KG1 (cell line): ENCODE results near the gene FAM187B.
A peak's percentile ranks its signal among the peaks of the same experiment; 100 is the strongest.

Source experiments
- DNase-seq: peaks from one replicate; lab custom pipeline; 2025; lab: John Stamatoyannopoulos, UW

The FAM187B gene

DNA sequence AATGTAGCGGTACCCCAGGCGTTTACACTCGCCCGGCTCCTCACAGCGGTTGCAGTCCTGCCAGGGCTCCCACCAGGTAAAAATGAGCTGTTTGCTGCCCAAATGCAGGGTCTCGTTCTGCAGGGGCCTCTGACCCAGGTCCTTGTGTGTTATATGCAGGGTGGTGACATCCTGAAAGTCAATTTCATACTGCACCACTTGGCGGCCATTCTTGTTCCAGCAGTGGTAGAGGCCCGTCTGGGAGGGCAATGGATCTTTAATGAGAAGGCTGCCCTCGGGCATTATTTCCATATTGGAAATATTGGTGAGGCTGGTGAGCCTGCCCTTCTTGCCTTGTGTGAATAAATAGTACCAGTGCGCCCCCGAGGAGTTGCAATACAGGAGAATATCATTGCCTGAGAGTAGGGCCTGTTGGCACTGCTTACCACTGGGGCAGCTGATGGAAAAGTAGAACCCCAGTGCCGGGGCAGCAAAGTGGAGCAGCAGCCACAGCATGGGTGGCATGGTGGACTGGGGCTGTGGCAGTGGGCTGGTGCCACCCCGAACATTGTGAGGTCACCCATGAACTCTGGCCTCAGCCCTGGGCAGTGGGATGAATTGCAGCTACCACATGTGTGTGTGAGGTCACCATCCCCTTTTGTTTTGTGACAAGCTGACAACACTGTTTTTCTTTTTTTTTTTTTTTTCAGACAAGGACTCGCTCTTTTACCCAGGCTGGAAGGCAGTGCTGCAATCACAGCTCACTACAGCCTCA, at the start of gene FAM187B:
Gene FAM187B (minus strand): TSS at position 563 of the 754 bp plus-strand sequence. CDS start 59 bp downstream, at position 504.
- no peak for DNase-seq

DNA sequence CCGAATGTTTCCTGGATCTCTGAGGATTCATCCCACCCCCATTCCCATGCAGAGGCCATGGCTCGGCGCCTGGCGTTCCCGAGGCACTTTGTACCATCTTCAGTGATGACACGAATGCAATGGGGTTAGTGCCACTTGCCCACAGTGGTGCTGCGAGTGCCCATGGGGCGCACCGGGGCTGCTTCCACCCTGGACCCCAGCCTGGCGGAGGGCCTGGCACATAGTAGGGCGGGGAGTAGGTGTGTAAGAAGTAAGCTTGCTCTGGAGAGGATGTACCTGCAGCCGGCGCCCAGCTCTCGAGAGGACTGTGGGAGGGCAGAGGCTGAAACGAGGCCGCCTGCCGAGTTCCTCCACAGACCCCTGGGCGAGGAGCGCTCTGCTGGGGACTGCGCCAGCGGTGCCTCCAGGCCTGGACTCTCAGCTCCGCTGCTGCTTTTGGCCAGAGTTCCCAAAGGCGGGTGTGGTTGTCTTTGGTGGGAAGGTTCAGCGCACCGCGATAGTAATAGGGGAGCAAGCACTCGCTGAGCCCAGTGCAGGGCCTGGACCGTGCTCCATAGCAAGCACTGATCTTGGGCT, 48.3 kb upstream of the FAM187B start:
- no peak for DNase-seq

DNA sequence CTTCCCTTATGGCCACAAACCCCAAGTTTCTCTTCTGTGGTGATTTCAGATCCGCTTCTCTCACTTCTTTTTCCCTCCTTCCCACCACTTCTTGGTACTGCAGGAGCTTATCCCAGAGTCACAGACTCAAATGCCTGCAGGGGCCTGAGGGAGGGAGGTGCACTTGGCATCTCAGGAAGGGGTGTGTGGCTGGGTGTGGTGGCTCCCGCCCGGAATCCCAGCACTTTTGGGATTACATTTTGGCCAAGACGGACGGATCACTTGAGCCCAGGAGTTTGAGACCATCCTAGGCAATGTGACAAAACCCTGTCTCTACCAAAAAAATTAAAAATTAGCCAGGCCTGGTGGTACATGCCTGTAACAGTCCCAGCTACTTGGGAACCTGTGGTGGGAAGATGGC, 45.8 kb upstream of the FAM187B start:
- no peak for DNase-seq

DNA sequence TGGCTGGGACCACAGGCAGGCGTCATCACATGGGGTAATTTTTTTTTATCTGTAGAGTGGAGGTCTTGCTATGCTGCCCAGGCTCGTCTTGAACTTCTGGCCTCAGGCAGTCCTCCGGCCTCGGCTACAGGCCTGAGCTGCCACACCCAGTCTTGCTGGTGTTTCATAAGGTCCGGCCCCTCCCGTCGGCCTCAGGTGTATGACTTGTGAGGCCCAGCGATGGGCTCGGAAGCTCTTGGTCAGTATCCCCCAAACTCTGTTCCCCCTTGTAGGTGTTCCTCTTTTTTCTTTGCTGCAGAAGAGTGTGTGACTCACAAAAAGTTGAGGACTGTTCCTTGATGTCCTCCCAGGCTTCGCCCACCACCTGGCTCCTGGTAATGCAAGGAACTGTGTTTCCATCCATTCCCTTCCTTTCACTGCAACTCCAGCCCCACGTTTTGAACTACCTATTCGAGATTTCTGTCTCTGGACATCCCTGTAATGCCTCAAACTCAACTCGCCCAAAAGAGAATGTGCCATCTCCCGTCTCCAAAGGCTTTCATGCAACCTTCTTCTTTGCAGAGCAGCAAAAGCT, 45.2 kb upstream of the FAM187B start:
- no peak for DNase-seq

DNA sequence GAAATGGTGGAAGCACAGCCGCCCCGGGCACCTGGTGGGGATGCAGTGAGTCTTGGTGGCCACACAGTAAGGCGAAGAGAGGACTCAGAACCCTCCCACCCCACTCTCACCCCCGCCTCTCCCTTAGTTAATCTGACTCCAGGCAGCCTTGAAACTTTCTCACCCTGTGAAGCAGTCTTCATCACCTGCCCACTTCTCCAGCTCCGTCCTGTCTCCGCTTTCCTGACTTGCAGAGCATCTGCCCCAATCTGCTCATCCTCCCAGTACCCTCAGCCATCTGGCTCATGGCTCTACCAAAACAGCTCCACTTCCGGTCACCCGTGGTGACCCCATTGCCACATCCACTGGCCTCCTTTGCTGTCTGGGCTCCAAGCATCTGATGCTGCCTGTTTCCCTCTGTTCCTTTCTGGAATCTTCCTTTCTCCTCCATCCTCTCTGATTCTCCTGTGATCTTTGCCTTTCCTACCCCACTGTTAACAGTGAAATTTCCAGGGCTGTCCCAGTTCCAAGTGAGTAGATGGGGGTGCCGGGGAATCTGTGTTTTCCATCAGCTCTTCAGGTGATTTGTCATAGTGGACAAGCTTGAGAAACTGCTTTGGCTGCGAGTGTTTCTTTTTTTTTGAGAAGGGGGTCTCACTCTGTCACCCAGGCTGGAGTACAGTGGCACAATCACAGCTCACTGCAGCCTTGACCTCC, 44.6 kb upstream of the FAM187B start:
- no peak for DNase-seq

DNA sequence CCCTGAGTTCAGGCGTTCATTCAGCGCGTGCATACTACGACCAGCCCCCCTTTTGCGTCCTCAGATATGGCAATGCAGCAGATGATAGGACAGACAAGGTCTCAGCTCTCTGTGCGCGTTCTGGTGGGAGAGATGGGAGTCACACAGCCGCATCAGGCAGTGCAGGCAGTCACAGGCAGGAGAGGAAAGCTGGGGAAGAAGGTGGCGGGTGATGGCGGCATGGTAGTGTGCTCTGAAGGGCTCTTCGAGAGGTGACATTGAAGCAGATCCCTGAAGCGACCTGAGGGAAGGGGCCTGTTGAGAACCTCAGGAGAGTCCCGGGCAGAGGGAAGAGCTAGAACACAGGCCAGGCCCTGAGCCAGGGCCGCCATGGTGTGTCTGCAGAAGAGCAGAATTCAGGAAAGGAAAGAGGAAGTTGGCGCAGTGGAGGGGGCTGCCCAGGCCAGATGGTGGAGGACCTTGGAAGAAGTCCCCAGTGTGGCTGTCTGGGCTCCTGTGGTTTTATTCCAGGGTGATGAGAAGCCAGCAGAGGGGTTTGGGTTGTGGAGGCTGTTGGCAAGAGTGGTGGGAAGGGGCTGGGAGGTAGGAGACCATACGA, 43.7 kb upstream of the FAM187B start:
- no peak for DNase-seq

DNA sequence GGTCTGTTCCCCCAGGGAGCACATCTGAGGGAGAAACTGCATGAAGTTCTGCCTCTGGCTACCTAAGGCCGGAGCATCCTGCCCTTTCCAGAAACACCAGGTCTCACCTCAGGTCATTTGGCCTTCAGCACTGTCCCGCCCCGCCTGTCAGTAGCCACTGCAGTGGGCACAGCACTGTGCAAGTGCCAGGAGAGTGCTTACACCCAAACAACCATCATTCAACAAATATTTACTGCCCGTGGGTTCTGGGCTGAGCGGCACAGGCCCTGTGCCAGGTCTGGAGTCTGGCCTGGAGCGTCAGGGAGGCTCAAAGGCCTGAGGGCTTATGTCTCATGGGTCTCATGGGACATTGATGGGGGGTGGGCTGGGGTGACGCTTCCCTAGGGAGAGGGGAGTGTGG, 43.0 kb upstream of the FAM187B start:
- DNase-seq: no peak

DNA sequence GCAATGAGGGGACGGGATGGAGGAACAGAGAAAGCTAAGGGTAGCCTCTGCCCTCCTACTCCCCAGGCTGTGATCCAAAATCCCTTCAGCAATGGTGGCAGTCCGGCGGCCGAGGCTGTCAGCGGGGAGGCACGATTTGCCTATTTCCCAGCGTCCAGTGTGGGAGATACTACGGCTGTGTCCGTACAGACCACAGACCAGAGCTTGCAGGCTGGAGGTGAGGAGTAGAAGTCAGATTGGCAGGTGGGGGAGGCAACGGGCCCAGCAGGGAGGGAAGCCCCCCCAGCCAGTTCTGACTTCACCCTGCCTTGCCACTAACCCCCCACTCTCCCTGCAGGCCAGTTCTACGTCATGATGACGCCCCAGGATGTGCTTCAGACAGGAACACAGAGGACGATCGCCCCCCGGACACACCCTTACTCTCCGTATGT, 41.9 kb upstream of the FAM187B start:
- DNase-seq: no peak

DNA sequence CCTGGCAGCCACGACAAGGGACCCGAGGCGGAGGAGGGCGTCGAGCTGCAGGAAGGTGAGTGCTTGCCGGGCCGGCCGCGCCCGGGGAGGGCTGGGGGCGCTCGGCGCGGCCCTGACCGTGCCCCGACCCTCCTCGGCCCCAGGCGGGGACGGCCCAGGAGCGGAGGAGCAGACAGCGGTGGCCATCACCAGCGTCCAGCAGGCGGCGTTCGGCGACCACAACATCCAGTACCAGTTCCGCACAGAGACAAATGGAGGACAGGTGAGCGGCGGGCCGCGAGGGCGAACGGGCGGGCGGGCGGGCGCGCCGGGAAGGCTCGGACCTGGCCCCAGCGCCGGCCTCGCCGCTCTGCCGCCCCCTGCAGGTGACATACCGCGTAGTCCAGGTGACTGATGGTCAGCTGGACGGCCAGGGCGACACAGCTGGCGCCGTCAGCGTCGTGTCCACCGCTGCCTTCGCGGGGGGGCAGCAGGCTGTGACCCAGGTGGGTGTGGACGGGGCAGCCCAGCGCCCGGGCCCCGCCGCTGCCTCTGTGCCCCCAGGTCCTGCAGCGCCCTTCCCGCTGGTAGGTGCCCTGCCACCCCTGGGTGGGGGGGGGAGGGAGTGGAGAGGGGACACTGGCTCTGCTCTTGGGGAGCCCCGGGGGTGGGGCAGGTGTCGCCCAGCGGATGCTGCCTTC, 41.0 kb upstream of the FAM187B start:
- peak; percentile 19 for DNase-seq

DNA sequence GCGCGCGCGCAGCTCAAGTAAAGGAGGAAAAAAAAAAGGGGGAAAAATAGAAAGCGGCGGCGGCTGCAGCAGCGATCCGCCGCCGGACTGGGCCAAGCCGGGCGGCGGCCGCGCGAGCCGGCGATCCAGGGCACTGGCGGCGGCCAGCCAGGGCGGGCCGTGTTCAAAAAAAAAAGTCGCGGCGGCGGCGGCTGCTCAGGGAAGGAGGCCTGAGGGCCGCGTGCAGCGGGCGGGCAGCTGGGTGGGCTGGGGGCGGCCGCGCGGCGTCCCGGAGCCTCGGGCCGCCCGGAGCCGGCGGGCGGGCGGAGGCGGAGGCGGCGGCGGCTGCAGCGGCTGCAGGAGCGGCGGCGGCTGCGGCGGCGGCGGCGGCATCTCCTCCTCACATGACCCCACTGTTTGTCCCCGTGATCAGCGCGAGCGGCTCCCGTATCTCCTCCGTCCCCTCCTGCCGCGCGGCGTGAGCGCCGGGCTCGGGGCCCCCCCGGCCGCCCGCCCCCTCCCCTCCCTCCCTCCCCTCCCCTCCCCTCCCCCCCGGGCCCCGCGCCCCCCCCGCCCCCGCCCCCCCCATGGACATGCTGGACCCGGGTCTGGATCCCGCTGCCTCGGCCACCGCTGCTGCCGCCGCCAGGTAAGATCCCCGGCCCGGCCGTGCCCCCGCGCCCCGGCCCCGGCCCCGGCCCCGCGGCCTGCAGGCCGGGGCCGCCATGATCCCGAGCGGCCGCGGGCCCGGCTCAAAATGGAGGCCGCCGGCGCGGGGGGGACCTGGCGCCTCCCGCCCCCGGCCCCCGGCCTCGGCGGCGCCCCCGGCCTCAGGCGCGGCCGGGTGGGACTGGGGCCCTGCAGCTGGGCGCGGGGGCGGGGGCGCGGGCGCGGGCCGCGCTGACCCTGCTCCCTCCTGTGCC, 40.2 kb upstream of the FAM187B start, which contains the start of gene USF2:
Gene USF2 (plus strand): TSS at position 427 of the 902 bp plus-strand sequence. CDS start 140 bp downstream, at position 567.
- DNase-seq: no peak

DNA sequence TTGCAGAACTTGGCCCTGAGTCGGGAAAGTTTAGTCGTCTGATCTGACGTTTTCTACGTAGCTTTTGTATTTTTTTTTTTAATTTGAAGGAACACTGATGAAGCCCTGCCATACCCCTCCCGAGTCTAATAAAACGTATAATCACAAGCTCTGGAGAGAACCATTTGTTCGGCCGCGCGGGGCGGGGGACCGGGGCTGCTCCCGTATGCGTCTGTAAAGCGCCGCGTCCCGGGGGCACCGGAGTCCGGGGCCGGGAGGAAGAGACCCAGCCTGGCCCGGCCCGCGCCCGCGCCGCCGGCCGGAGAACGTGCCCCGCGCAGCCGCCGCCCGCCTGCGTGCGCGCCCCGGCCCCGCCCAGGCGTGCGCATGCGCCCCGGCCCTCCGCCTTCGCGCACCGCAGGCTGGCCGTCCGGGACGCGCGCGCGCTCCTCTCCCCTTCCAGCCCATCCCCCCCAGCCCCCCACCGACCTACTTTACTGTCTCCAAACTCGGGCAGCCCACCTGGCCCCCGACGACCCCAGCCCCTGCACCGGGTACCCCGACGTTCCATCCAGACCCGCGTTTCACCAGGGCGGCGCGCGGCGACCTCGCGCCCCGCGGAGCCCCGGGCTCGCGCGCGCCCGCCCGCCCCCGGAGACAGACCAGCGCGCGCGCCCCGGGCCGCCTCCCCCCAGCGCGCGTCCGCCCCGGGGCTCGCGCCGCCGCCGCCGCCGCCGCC, 39.4 kb upstream of the FAM187B start:
- peak; percentile 32 for DNase-seq

DNA sequence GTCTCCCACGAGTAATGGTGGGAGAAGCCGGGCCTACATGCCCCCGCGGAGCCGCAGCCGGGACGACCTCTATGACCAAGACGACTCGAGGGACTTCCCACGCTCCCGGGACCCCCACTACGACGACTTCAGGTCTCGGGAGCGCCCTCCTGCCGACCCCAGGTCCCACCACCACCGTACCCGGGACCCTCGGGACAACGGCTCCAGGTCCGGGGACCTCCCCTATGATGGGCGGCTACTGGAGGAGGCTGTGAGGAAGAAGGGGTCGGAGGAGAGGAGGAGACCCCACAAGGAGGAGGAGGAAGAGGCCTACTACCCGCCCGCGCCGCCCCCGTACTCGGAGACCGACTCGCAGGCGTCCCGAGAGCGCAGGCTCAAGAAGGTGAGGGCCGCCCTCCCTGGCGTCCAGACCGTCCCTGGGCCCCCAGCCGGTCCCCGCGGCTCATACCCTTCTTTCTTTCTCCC, 38.8 kb upstream of the FAM187B start:
- DNase-seq: no peak

DNA sequence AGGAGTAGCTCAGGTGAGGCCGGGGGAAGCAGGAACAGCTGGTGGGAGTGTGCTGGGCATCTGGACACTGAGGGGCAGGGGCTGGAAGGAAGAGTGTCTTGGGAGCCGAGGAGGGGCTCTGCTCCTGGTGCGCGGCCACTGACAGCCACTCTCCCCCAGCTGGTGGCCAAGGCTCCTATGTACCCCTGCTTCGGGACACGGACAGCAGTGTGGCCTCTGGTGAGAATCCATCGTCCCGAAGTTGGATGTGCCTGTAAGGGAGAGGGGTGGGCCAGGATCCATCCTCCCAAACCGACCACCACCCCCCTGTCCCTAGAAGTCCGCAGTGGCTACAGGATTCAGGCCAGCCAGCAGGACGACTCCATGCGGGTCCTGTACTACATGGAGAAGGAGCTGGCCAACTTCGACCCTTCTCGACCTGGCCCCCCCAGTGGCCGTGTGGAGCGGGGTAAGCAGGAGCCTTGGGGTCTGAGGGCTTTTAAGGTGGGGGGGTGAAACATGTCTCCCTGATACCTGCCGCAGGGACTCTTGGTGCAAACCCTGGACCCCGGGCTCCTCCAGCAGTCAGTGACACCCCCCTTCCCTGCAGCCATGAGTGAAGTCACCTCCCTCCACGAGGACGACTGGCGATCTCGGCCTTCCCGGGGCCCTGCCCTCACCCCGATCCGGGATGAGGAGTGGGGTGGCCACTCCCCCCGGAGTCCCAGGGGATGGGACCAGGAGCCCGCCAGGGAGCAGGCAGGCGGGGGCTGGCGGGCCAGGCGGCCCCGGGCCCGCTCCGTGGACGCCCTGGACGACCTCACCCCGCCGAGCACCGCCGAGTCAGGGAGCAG, 38.2 kb upstream of the FAM187B start:
- DNase-seq: no peak

DNA sequence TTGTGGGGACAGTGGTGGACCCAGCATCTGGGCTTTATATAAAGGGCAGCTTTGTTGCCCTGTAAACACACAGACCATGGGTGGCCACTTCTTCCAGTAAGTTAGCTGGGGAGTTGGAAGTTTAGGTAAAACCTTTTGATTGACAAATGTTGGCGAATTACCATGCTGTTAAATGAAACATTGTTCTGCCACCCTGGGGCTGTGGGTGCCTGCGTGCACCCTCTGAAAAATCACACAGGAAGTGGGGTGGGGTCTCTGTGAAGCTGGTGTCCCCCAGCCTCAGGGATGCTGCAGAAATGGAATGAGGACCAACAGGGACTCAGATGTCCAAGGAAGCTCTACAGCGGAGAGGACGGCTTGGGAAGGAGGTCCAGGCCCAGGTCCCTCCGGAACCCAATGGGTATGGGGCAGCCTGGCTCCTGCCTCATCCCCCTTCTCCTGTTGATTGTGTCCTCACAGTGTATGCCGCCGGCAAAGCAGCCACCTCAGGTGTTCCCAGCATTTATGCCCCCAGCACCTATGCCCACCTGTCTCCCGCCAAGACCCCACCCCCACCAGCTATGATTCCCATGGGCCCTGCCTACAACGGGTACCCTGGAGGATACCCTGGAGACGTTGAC, 37.5 kb upstream of the FAM187B start:
- DNase-seq: no peak

DNA sequence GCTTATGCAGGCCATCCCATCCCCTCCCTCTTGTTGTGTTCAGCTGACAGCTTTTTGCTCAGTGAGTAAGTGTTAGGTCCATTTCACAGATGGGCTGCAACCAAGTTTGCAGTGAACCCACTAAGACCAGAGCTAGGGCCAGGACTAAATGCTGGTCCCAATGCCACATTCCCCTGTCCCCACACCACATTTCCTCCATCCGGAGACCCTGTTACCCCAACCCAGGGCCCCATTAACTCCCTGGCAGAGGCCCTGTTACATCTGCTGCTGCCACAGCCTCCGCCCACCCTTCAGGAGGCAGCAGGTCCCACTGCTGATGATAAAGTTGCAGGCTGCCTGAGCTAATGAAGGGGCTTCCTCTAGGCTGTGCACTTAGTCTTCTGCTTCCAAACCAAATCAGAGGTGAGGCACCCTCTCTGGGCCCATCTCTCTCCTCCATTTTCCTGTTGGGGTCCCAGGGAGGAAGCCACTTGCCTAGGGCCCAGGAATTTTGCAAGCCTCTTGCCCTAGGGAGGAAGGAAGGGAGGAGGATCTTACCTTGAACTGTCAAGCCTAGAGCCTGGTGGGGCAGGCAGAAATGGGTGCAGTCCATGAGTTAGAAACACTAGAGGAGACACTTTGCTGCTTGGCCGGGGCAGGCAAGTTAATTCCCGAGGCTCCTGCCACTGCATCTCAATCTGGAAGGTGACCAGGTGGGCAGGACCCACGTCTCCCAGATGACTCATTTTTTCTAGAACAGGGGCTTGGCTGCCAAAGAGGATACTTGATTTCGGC, 36.8 kb upstream of the FAM187B start:
- DNase-seq: no peak

DNA sequence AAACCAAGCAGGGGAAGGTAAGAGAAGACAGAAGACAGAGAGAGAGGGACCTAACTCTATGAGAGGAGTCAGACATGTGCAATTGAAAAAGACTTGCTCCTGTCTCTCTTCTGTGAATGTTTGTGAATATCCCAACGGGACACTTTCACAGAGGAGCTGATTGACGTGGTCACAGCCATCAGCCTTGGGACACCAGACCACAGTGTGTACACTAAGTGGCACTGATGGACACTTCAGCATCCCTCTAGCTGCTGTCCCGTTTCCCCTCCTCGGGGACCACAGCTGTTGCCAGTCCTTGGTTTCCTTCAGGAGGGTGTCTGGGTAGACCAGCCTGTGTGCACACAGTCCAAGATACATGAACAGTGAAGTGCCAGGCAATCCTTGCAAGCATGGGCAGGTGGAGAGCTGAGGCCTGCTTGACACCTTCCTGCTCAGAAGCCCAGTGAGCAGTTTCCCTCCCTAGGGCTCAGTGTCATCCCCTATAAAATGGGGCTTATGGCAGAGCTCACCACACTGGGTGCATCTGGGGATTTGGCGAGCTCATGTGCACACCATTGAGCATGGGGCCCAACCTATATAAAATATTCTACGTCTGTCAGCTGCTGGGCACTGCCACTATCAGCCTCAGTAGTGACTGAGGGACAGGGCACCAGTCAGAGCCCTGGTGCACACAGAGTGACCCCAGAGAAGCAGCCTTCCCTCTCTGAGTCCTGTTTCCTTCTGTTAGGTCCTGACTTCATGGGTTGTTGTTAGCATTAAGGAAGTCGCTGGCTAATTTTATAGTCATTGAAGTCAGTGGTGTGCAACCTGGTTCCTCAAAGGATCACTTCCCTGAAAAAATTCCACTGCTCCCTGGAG, 36.0 kb upstream of the FAM187B start:
- no peak for DNase-seq
